Tibial nerve (tissue), 3 donors: ENCODE data around the gene PRR35.

ENCODE experiments used
- EP300 ChIP-seq, 2 donors: sonication (generic); formaldehyde crosslinking; IDR thresholded peaks; one replicate each; pipeline ENCODE4 v1.6.1; 2017; ENCODE audit warnings: antibody characterized with exemption in 2 of 2, mild to moderate bottlenecking in 1 of 2
- POLR2A ChIP-seq, 2 donors: fragments of 450-650 bp; IDR thresholded peaks; one replicate each; pipeline ENCODE4 v1.6.1; 2017; ENCODE audit warnings: antibody characterized with exemption in 2 of 2, mild to moderate bottlenecking in 2 of 2, moderate library complexity in 2 of 2

- TF ChIP-seq EP300 (IDR thresholded peaks at IDR 0.05) (no peak), POLR2A (IDR thresholded peaks at IDR 0.05) (no peak)
These were observed 26.7 kb downstream of the PRR35 start for GRCh38 chr16:586645-587590.
